ENCODE measurements around the gene VWA8. TPM values are rescaled to one million over a fixed set of nuclear protein-coding genes. Genes with fewer than 3 reads are reported as not detected.

Gene VWA8
- total and polyA plus RNA-seq, 2 experiments from 2014 or later: 6.3 to 24.6 TPM

GRCh38 chr13:41561170-41561569, 399.7 kb downstream of the VWA8 start:
- no peaks in the 10 kb centered on the region for H3K79me2 ChIP-seq (replicated peaks; ENCODE audit: insufficient read depth)
- no peaks in the 10 kb centered on the region for H4K20me1 ChIP-seq (replicated peaks; ENCODE audit: insufficient read depth)
- H3K4me3 ChIP-seq: no peak overlapping the region
- H3K36me3 Mint-ChIP-seq (ENCODE audit: low read depth): no peaks in the 10 kb centered on the region
- H3K27ac Mint-ChIP-seq: no peak overlapping the region
- H3K4me3 Mint-ChIP-seq: no peak overlapping the region
- ATAC-seq (no peak), DNase-seq (ENCODE audit: low spot score) (no peak)
- H3K27me3 ChIP-seq (ENCODE audit: insufficient read depth): no peaks in the 10 kb centered on the region
- no peaks in the 10 kb centered on the region for H3K9me3 Mint-ChIP-seq
- H3K4me1 Mint-ChIP-seq: no peaks in the 10 kb centered on the region; the same call in 2 of the 3 replicates
- peaks cover 12% of the 10 kb centered on the region; the same call in 1 of the 2 replicates for H3K9me2 ChIP-seq (ENCODE audit: insufficient read depth)
- no peak overlapping the region for H2AFZ ChIP-seq
- no peak overlapping the region for H3K27ac ChIP-seq (ENCODE audit: low read depth)
- no peaks in the 10 kb centered on the region for H3K4me1 ChIP-seq (ENCODE audit: insufficient read depth)
- H3F3A ChIP-seq (replicated peaks; ENCODE audit: low read depth): no peaks in the 10 kb centered on the region
- H3K4me2 ChIP-seq: no peak overlapping the region
- H3K27me3 Mint-ChIP-seq (ENCODE audit: insufficient read depth, low read depth, poor library complexity): no peaks in the 10 kb centered on the region
- no peaks in the 10 kb centered on the region for H3K36me3 ChIP-seq (ENCODE audit: insufficient read depth)
- TF ChIP-seq POLR2AphosphoS5 (IDR thresholded peaks at IDR 0.05; ENCODE audit: low read depth) (no peak), ZNF462 (CRISPR knock-in tag; IDR thresholded peaks at IDR 0.05) (no peak), EZH2phosphoT487 (IDR thresholded peaks at IDR 0.05; ENCODE audit: unreplicated experiment) (no peak), EZH2 (IDR thresholded peaks at IDR 0.05; ENCODE audit: low read depth, unreplicated experiment) (no peak), STAT1 (IDR thresholded peaks at IDR 0.05; ENCODE audit: unreplicated experiment) (no peak), ETS1 (IDR thresholded peaks at IDR 0.05) (no peak), CTCF (conservative IDR thresholded peaks at IDR 0.05; ENCODE audit: low read depth in 2 of 2) (no peak), JUNB (IDR thresholded peaks at IDR 0.05; ENCODE audit: unreplicated experiment) (no peak), CREB1 (CRISPR knock-in tag; IDR thresholded peaks at IDR 0.05; ENCODE audit: low read depth) (no peak), NANOG (IDR thresholded peaks at IDR 0.05; ENCODE audit: borderline replicate concordance) (no peak), ZNF331 (CRISPR knock-in tag; IDR thresholded peaks at IDR 0.05; ENCODE audit: low read depth) (no peak), ZNF114 (CRISPR knock-in tag; IDR thresholded peaks at IDR 0.05) (no peak), REST (IDR thresholded peaks at IDR 0.05; ENCODE audit: unreplicated experiment) (no peak)

Data from GM23338 (cell line).